Prostate gland (tissue), 2 donors: ENCODE measurements around the gene CTNNA3.

Experiments
- POLR2A ChIP-seq: fragments of 450-650 bp; IDR thresholded peaks from one replicate; pipeline ENCODE4 v1.6.1; 2016; ENCODE audit warnings: antibody characterized with exemption, mild to moderate bottlenecking
- TF ChIP-seq, protein P1 (sequence below), 4 experiments: fragments of 200-600 bp in 2 of 4; fragments of 450-650 bp in 2 of 4; sonication (generic) in 2 of 4; IDR thresholded peaks; 1 replicate in 3 of 4; 2 replicates in 1 of 4; pipeline ENCODE4 v1.5.1; 2016 to 2019; ENCODE audit warnings: antibody characterized with exemption in 4 of 4, mild to moderate bottlenecking in 2 of 4, moderate library complexity in 2 of 4

DNA sequence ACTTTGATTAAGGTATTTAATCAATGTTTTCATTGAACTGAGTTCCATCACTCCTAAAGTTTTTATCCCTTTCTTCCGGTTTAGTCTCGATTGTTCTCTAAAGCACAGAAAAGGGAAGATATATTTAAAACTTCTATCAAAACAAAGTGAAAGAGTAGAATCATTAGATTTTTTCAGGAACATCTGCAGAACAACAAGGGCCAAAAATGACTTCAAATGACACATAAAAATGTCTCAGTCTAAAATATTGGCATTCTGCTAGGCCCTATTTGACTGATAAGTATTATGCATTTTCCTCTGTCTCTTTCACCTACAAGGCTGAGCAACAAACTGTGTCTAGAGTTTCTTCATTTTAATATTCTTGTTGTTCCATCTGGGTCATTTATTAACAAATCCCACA, 1669.7 kb downstream of the CTNNA3 start:
- no peak for TF ChIP-seq POLR2A
- TF ChIP-seq, protein P1, sequence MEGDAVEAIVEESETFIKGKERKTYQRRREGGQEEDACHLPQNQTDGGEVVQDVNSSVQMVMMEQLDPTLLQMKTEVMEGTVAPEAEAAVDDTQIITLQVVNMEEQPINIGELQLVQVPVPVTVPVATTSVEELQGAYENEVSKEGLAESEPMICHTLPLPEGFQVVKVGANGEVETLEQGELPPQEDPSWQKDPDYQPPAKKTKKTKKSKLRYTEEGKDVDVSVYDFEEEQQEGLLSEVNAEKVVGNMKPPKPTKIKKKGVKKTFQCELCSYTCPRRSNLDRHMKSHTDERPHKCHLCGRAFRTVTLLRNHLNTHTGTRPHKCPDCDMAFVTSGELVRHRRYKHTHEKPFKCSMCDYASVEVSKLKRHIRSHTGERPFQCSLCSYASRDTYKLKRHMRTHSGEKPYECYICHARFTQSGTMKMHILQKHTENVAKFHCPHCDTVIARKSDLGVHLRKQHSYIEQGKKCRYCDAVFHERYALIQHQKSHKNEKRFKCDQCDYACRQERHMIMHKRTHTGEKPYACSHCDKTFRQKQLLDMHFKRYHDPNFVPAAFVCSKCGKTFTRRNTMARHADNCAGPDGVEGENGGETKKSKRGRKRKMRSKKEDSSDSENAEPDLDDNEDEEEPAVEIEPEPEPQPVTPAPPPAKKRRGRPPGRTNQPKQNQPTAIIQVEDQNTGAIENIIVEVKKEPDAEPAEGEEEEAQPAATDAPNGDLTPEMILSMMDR (IDR thresholded peaks at IDR 0.05) = no peak
